ENCODE results near the gene ADRA2C.

- TF ChIP-seq, protein P1, sequence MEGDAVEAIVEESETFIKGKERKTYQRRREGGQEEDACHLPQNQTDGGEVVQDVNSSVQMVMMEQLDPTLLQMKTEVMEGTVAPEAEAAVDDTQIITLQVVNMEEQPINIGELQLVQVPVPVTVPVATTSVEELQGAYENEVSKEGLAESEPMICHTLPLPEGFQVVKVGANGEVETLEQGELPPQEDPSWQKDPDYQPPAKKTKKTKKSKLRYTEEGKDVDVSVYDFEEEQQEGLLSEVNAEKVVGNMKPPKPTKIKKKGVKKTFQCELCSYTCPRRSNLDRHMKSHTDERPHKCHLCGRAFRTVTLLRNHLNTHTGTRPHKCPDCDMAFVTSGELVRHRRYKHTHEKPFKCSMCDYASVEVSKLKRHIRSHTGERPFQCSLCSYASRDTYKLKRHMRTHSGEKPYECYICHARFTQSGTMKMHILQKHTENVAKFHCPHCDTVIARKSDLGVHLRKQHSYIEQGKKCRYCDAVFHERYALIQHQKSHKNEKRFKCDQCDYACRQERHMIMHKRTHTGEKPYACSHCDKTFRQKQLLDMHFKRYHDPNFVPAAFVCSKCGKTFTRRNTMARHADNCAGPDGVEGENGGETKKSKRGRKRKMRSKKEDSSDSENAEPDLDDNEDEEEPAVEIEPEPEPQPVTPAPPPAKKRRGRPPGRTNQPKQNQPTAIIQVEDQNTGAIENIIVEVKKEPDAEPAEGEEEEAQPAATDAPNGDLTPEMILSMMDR (IDR thresholded peaks at IDR 0.05; ENCODE audit: borderline replicate concordance, extremely low read depth, low read length, poor library complexity, severe bottlenecking), result no peak
- no peak for TF ChIP-seq EZH2 (IDR thresholded peaks at IDR 0.05; ENCODE audit: borderline replicate concordance, low read depth, low read length, severe bottlenecking)
Measured at GRCh38 chr4:3721186-3721585, 45.0 kb upstream of the ADRA2C start.
